A673 (cell line): ENCODE measurements around the gene SRGAP2B.
"Not testable (repeated sequence)": the region's sequence is repeated elsewhere in the genome, so short reads cannot be mapped to it uniquely, and the experiment has no call there.

Experiments
- EZH2 ChIP-seq: fragments of 200-600 bp; sonication (generic); IDR thresholded peaks from 2 replicates; pipeline ENCODE4 v1.6.1; 2017; ENCODE audit warnings: borderline replicate concordance, low read depth, mild to moderate bottlenecking, mixed read lengths, antibody characterized with exemption, low read length; ENCODE audit not compliant: poor library complexity, severe bottlenecking
- TF ChIP-seq, protein P1 (sequence below): fragments of 300-800, 200-600 bp; sonication (generic); conservative IDR thresholded peaks from 2 replicates; pipeline ENCODE4 v1.5.1; 2017; ENCODE audit warnings: low read depth, mild to moderate bottlenecking, antibody characterized with exemption, low read length, moderate library complexity, mixed read lengths

DNA sequence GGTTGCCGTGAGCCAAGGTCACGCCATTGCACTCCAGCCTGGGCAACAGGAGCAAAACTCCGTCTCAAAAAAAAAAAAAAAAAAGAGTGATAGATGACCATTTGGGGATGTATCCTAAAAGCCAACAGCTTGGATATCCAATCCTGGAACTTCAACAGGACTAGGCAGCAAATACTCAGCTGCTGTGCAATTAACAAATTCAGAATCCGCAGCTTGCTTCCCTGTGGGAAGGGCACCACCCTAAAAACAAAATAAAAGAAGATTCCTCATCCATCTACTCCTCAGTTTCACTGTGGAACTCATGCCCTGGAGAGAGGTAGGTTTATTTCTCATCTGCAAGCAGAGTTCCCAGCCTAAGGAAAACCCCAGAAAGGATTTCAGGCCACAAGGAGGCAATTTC lies 73.4 kb downstream of the SRGAP2B start:
- TF ChIP-seq, protein P1, sequence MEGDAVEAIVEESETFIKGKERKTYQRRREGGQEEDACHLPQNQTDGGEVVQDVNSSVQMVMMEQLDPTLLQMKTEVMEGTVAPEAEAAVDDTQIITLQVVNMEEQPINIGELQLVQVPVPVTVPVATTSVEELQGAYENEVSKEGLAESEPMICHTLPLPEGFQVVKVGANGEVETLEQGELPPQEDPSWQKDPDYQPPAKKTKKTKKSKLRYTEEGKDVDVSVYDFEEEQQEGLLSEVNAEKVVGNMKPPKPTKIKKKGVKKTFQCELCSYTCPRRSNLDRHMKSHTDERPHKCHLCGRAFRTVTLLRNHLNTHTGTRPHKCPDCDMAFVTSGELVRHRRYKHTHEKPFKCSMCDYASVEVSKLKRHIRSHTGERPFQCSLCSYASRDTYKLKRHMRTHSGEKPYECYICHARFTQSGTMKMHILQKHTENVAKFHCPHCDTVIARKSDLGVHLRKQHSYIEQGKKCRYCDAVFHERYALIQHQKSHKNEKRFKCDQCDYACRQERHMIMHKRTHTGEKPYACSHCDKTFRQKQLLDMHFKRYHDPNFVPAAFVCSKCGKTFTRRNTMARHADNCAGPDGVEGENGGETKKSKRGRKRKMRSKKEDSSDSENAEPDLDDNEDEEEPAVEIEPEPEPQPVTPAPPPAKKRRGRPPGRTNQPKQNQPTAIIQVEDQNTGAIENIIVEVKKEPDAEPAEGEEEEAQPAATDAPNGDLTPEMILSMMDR: not testable (repeated sequence)
- not testable (repeated sequence) for TF ChIP-seq EZH2
